GM21717 (cell line): ENCODE data around the gene MMP21.
A peak's percentile ranks its signal among the peaks of the same experiment; 100 is the strongest.

Experiments used
- ATAC-seq: cut with Tn5 transposase; IDR thresholded peaks from one replicate; pipeline ENCODE4 v1.9.1; 2021; ENCODE audit warnings: mild to moderate bottlenecking, moderate library complexity; ENCODE audit not compliant: unreplicated experiment

The MMP21 gene

DNA sequence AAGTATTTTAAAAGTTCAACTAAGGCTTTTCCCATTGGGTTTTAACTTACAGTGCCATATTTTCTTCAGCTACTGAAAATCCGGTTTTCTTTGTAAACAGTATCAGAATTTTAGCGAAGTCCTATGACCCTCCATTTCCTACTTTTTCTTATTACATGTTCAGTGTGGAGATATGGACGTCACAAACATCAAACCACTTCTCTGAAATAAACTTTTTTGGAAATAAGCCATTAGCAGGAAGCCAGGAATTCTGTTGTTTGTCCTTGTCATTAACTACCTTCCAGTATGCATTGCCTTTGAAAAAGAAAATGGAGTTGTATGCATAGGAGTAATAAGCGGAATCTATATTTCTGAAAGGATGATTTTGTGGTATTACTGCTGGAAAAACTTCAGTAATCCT is 9.1 kb downstream of the MMP21 start:
- ATAC-seq, result no peak

DNA sequence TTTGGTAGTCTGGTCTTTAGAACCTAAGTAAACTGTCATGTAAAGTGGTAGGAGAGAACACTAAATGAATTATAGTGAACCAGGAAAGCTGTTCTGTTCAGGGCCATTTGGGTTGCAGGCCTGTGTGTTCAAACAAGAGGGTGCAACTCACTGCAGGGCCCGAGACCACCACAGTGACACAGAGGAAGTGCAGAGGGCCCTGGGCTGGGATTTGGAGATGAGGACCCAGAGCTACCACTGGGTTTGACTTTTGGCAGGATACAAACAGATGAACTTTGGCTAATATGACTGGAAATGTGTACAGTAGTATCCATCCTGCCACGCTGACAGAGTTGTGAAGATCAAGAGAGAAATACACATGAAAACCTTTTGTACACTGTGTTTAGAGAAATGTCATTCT is 9.8 kb downstream of the MMP21 start:
- no peak for ATAC-seq

DNA sequence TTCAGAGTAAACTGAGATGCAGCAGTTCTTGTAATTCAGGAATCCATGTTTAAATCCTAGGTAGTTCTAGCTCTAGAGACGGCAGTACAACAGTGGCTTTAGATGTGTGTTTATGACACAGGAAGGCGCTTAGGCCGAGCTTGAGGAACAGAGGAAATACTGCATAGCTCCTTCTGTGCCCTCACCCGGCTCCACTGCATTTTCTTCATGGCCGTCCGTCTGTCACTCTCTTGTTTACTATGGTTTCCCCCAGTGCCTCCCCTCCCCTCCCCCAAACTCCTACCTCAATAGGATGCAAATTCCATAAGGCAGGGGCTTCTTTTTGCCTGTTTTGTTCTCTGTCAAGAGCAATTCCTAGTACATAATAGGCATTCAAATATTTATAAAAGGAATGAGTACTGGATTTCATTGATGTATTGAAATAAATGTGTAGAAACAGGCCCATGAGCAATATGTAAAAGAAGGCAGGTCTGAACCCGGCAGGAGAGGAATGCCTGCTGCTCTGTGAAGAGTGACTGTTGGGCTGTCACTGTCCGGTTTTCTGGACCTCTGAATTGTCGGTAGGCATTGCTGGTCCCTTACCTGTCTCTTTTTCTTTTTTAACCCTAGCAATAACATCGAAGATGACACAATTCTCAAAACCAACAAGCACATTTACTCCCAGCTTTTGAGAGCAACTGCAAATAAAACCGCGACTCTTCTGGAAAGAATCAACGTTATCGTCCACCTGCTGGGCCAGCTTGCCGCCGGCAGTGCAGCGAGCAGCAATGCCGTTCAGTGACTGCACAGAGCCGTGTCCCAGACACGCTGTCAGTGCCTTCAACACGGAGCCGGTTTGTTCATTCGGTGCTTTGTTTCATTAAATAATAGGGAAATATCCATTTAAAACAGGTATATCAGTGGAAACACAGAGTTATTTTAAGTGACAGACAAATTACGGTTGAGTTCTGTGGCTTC is 12.7 kb downstream of the MMP21 start:
- no peak for ATAC-seq

GRCh38 chr10:125761961-125762360 is 13.7 kb downstream of the MMP21 start:
- no peak for ATAC-seq

- ATAC-seq, result no peak
Measured at GRCh38 chr10:125757742-125758141, 17.9 kb downstream of the MMP21 start.

- ATAC-seq, result no peak
Measured at GRCh38 chr10:125756853-125757487, 18.7 kb downstream of the MMP21 start.

DNA sequence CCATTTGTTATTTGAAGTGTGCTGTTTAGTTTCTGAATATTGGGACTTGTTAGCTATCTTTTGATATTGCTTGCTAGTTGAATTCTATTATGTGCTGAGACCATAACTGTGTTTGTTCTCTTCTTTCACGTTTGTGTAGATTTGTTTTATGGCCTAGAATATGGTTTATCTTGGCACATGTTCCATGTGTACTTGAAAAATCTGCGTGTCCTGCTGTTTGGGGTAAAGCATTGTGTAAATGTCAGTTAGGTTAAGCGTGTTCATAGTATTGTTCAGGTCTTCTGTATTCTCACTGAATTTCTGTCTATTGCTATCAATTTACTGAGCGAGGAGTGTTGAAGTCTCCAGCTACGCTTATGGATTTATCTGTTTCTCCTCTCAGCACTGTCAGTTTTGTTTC is 19.4 kb downstream of the MMP21 start:
- ATAC-seq, result no peak

GRCh38 chr10:125747417-125747816 is 28.2 kb downstream of the MMP21 start:
- ATAC-seq, result no peak

- ATAC-seq, result no peak
Measured at GRCh38 chr10:125744909-125745308, 30.7 kb downstream of the MMP21 start.

GRCh38 chr10:125742465-125742864 is 33.2 kb downstream of the MMP21 start:
- no peak for ATAC-seq

DNA sequence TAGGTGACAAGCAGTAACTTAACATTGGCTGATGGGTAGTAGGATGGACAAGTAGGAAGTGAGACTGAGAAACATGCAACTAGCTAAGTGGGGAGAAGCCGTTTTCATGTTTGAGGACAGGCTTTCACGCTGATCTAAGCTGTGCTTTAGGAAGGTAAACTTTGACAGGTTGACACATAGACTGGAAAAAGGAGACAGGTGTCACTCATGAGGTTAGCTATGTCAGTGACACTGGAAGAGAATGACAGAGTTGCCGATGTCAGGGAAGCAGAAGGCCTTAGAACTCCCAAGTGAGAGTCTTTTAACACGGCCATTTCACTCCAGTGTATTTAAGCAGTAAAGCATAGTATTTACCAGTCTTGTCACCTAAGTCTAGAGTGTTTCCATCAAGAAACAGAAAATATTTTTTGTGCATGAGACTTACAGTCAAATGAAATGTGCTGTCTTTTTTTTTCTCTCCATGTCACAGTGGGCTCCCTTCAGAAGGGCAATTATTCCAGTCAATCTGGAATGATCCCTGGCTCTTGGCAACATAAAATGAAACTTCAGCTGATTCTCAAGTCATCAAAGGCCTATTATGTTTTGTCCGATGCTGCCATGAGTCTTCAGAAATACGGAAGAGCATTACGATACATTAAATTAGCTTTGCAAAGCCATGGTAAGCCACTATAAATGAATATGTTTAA is 35.5 kb downstream of the MMP21 start:
- ATAC-seq, result no peak

DNA sequence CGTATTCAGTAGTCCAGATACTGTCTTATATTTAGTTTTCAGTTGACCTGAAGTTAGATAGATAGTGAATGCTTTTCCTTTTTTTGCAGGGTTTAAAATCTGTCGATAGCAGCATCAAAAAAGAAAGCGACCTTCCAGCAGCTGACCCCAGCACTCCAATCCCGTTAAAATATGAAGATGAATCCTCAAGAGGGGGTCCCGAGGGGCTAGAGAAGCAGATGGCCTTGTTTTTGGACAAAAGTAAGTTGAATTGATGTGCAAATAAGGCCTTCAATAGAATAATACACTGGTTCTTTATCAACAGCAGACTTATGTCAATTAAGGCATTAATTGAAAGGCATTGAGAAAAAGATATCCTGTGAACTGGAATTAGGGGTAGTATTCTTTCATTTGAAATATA is 37.4 kb downstream of the MMP21 start:
- ATAC-seq, result no peak

- ATAC-seq, result no peak
Measured at GRCh38 chr10:125734823-125735222, 40.8 kb downstream of the MMP21 start.

- ATAC-seq, result no peak
Measured at GRCh38 chr10:125734148-125734547, 41.5 kb downstream of the MMP21 start.

GRCh38 chr10:125727436-125727835 is 48.2 kb downstream of the MMP21 start:
- no peak for ATAC-seq

DNA sequence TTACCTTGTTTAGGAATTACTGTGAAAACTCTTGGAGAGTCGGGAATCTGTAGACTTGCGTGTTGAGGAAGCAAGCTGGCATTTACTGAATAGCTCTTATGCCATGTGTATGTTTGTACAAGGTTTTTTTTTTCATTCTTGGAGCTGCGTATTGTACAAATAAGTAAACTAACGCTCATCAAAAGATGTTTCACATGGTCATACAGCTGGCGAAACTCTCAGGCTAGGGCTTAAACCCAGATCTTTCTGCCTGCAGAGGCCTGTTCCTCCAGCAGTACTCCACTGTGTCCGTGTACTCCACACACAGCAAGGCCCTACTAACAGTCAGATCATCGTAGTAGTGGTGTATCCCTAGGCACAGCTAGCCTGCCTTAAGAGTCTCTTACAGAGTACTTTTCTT is 48.7 kb downstream of the MMP21 start:
- ATAC-seq, result no peak

DNA sequence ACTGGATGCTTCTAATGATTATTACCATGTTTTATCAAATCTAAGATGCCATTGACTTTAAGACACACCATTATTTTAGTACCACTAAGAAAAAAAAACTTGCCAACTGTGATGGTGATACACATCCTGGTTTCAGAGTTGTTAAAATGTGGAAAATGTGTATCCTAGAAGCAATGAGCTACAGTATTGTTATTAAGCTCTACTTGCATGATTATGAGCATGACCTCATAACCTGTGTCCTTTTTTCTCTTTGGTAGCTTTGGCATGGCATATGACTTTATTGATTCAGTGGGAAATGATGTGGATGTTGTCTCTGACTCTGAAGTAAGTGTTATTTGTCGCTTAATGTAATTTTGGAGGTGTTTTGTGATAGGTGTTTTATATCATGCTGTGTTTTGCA is 52.8 kb downstream of the MMP21 start:
- no peak for ATAC-seq

GRCh38 chr10:125721035-125721434 is 54.6 kb downstream of the MMP21 start:
- peak; percentile 40 for ATAC-seq

- peak; percentile 0 for ATAC-seq
Measured at GRCh38 chr10:125720002-125720382, 55.6 kb downstream of the MMP21 start.

DNA sequence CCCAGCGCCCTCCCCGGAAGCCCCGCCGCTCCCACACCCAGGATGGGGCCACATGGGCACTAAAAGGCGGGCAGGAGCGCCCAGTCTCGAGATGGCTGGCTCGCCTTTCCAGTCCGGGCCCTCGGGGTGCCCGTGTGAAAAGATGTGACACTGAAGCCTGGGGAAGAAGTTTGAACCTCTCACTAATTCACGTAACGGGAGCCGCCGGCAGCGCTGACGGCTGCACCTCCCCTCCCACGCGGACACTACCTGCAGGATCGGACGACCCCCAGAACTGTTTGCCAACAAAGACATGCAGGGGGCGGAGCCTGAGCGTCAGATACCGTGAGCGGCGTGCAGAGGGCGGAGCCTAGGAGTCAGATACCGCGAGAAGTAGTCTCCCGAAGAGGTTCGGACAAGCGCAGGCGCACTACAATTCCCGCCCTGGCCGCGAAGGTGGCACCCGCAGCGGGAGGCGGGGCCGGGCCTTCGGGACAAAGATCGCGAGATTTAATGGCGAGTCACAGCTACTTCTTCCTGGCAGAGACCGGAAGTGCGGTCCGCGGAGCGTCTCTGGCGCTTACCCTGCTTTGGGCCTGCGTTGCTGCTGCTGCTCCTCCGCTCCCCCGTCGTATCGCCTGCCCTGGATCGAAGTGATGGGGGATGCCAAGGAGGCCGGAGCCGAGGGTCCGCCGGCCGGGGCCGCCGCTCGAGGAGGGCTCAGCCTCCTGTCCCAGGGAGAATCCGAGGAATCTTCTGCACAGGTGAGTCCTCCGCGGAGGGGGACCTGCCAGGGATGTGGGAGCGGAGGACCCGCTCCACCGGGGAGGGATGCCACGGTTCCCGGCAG is 56.2 kb downstream of the MMP21 start, which contains the start of gene EDRF1:
TSS of gene EDRF1 (plus strand) at position 537 of the 829 bp plus-strand sequence. CDS start at position 636, 99 bp downstream.
- ATAC-seq, result peak; percentile 93
